Heart left ventricle (tissue), 16 donors: ENCODE measurements around the gene SLC7A10. TPM values are rescaled to one million over a fixed set of nuclear protein-coding genes. Genes with fewer than 3 reads are reported as not detected.

Experiments used
- ATAC-seq, 4 donors: fragments of 200-7000 bp; cut with Tn5 transposase; one replicate each; pipeline ENCODE4 v1.9.1; 2020 to 2022; ENCODE audit warnings: moderate library complexity in 4 of 4, mild to moderate bottlenecking in 3 of 4, moderate number of reproducible peaks in 1 of 4
- DNase-seq, 5 donors: peaks; one replicate each; pipeline ENCODE4 v3.0.0-alpha.2; 2020
- H3K27ac ChIP-seq, 12 donors: fragments of 200-600 bp; sonication (generic) in 4 of 12; one replicate each; pipeline versions ENCODE4 v1.5.0 to v1.8.0; 2016 to 2022; ENCODE audit warnings: mild to moderate bottlenecking in 2 of 12
- H3K27me3 ChIP-seq, 9 donors: fragments of 200-600 bp; sonication (generic) in 2 of 9; one replicate each; pipeline versions ENCODE4 v1.5.1 to v1.8.0; 2016 to 2022; ENCODE audit warnings: mild to moderate bottlenecking in 3 of 9
- H3K36me3 ChIP-seq, 9 donors: fragments of 200-600 bp; sonication (generic) in 2 of 9; one replicate each; pipeline versions ENCODE4 v1.5.0 to v1.8.0; 2018 to 2022; ENCODE audit warnings: mild to moderate bottlenecking in 2 of 9
- H3K4me1 ChIP-seq, 12 donors: fragments of 200-600 bp; sonication (generic) in 4 of 12; one replicate each; pipeline versions ENCODE4 v1.5.0 to v1.8.0; 2016 to 2022; ENCODE audit warnings: mild to moderate bottlenecking in 3 of 12
- H3K4me3 ChIP-seq, 12 donors: fragments of 200-600 bp; sonication (generic) in 4 of 12; one replicate each; pipeline versions ENCODE4 v1.5.0 to v1.8.0; 2017 to 2022; ENCODE audit warnings: mild to moderate bottlenecking in 9 of 12, moderate library complexity in 4 of 12
- H3K9me3 ChIP-seq, 12 donors: fragments of 200-600 bp; sonication (generic) in 4 of 12; one replicate each; pipeline versions ENCODE4 v1.5.0 to v1.8.0; 2016 to 2022; ENCODE audit warnings: mild to moderate bottlenecking in 1 of 12
- CTCF ChIP-seq, 12 donors: fragments of 200-600 bp; sonication (generic) in 4 of 12; IDR thresholded peaks; one replicate each; pipeline versions ENCODE4 v1.5.0 to v1.8.0; 2018 to 2022; ENCODE audit warnings: antibody characterized with exemption in 12 of 12, mild to moderate bottlenecking in 5 of 12
- POLR2A ChIP-seq, 2 donors: fragments of 450-650 bp; IDR thresholded peaks; one replicate each; pipeline ENCODE4 v1.6.1; 2017; ENCODE audit warnings: antibody characterized with exemption in 2 of 2, mild to moderate bottlenecking in 2 of 2, moderate library complexity in 2 of 2
- WGBS, 4 donors: extraction: QIAGEN DNeasy Blood & Tissue Kit in 2 of 4; methylation state at CpG; one replicate each; pipeline versions ENCODE4 v1.1.5 to v1.1.7; 2013 to 2018; 5-methylcytosine and 5-hydroxymethylcytosine counted together
- intact Hi-C, 10 donors: fragments of 100-400 bp; cut with DNase I; formaldehyde crosslinking; loops; one replicate each; pipeline versions ENCODE4 v1.11.1 to v1.14.2; 2022
- polyA plus RNA-seq, 2 donors: library from polyadenylated mRNA; stranded (reverse); fragments of 200-250 nt; gene quantifications; one replicate each; pipeline ENCODE4 v1.2.3, GENCODE V29; 2013
- total RNA-seq, 9 donors: library from RNA; depleted of rRNA in 2 of 9; stranded (reverse); fragments of >200 nt in 2 of 9; fragmentation: NEBNext Ultra II Directional in 3 of 9; extraction: Animal tissue kit (Norgen Biotek cat#: 25700) in 3 of 9; gene quantifications; one replicate each; pipeline versions ENCODE4 v1.1.0 to v1.2.4, GENCODE V29; 2016 to 2023
- donor health status: ischemic (EF 13 %, LVEDD 7.1; RV severe dilation, severe dysfunction).
- donor health status: healthy with polysubstance abuse.
- donor health status: DM: no; HTN: yes; CAD: no.
- donor health status: DM: no; HTN: no; CAD: no.
- donor health status: ischemic (EF 25% LVEDD 6.9; RV normal size, moderate dysfunction).
- donor health status: ischemic (EF 25% LVEDD 5.7; RV mildly dilated, moderate dysfunction).
- donor health status: healthy.
- donor health status: DM: yes; HTN: yes; CAD: no.
- donor health status: ischemic (EF 35%, LVEDD 5.7; RV mildly dilated, moderate dysfunction).
- donor health status: nonischemic (EF 11% LVEDD 7.7; RV severe dilation, severe dysfunction).
- donor health status: DM: yes; HTN: yes; CAD: no.
- donor health status: PGD.
- donor health status: ischemic (EF 29% LVEDD 5.4; RV normal size, mild dysfunction).
- donor health status: nonischemic (EF 23%, LVEDD 6.1; RV moderate dilation, normal function).

Gene SLC7A10
- total and polyA plus RNA-seq, 11 donors: 0.11 to 2.3 (median 0.34) TPM; not detected in 5

- TF ChIP-seq CTCF (IDR thresholded peaks at IDR 0.05) (no peak), POLR2A (IDR thresholded peaks at IDR 0.05) (no peak)
- Histone ChIP-seq H3K4me1 (peaks cover 0 to 4% (median 0%) of the 10 kb centered on the region in 12 donors), H3K36me3 (no peaks in the 10 kb centered on the region), H3K4me3 (no peak overlapping the region), H3K27me3 (no peaks in the 10 kb centered on the region), H3K9me3 (no peaks in the 10 kb centered on the region), H3K27ac (no peak overlapping the region)
- 0 to 43% (median 5%) methylated on average over 1 of the region's 1 CpG; no CpG with 5 or more reads in 1 of the 4 donors for WGBS, 4 donors
- intact Hi-C loops: loop anchor here in 3 of 10 donors (10.0 kb wide), 1 partner anchor 65 kb away; no protein-coding TSS in a partner anchor
- no peak for DNase-seq
- ATAC-seq: no peak
These were observed 36.2 kb downstream of the SLC7A10 start for GRCh38 chr19:33189453-33189852.

GRCh38 chr19:33187183-33187540 lies 38.5 kb downstream of the SLC7A10 start:
- ATAC-seq (no peak), DNase-seq (peak in 2 of 5 donors; percentile 23 to 27)
- Histone ChIP-seq H3K27ac (no peak overlapping the region), H3K4me3 (no peak overlapping the region), H3K4me1 (peaks cover 0 to 6% (median 0%) of the 10 kb centered on the region in 12 donors), H3K9me3 (no peaks in the 10 kb centered on the region), H3K27me3 (no peaks in the 10 kb centered on the region), H3K36me3 (no peaks in the 10 kb centered on the region)
- 61 to 83% (median 69%) methylated on average over 8 of the region's 8 CpGs for WGBS, 4 donors
- intact Hi-C loops: loop anchor here in 3 of 10 donors (10.0 kb wide), 1 partner anchor 62 kb away; no protein-coding TSS in a partner anchor
- no peak for TF ChIP-seq POLR2A (IDR thresholded peaks at IDR 0.05)
- no peak for TF ChIP-seq CTCF (IDR thresholded peaks at IDR 0.05)

- Histone ChIP-seq H3K36me3 (no peaks in the 10 kb centered on the region), H3K9me3 (no peaks in the 10 kb centered on the region), H3K27ac (no peak overlapping the region), H3K4me3 (no peak overlapping the region), H3K27me3 (no peaks in the 10 kb centered on the region), H3K4me1 (peaks cover 0 to 6% (median 0%) of the 10 kb centered on the region in 12 donors)
- peak in 1 of 4 donors; percentile 27 for ATAC-seq
- DNase-seq: peak in 2 of 5 donors; percentile 7 to 18
- intact Hi-C loops: loop anchor here in 3 of 10 donors (10.0 kb wide), 1 partner anchor 62 kb away; no protein-coding TSS in a partner anchor
- no peak for TF ChIP-seq CTCF (IDR thresholded peaks at IDR 0.05)
- no peak for TF ChIP-seq POLR2A (IDR thresholded peaks at IDR 0.05)
- 64 to 74% (median 65%) methylated on average over 11 of the region's 11 CpGs for WGBS, 4 donors
These were observed 39.0 kb downstream of the SLC7A10 start for GRCh38 chr19:33186431-33187182.

- peak in 2 of 4 donors; percentile 7 to 29 for ATAC-seq
- Histone ChIP-seq H3K27me3 (no peaks in the 10 kb centered on the region), H3K4me1 (peaks cover 0 to 32% (median 21%) of the 10 kb centered on the region in 12 donors), H3K4me3 (peak overlapping the region; percentile 39 to 99 (median 88)), H3K27ac (peak overlapping the region; percentile 30 to 98 (median 94)), H3K9me3 (no peaks in the 10 kb centered on the region), H3K36me3 (no peaks in the 10 kb centered on the region)
- DNase-seq: no peak
- 0 to 1% (median 0%) methylated on average over 20 to 38 of the region's 38 CpGs; no CpG with 5 or more reads in 1 of the 4 donors for WGBS, 4 donors
- intact Hi-C loops: loop anchor here in 1 of 10 donors (5.0 to 10.0 kb wide), 2 partner anchors 203 to 995 kb away; partner anchors contain the start of genes CEP89, FAAP24 and LSM14A
- TF ChIP-seq CTCF (IDR thresholded peaks at IDR 0.05) (peak; percentile 5 to 75 (median 54)), POLR2A (IDR thresholded peaks at IDR 0.05) (no peak)
These were observed 48.2 kb downstream of the SLC7A10 start for GRCh38 chr19:33177417-33177979.
